NOMO-1 treated with dmso at 0.1 percent for 144 hours (cell line): ENCODE results near the gene SPATA31C1.
"Not testable (repeated sequence)": the region's sequence is repeated elsewhere in the genome, so short reads cannot be mapped to it uniquely, and the experiment has no call there.

Experiments used
- DNase-seq: peaks from one replicate; lab custom pipeline; 2025; ENCODE audit not compliant: unreplicated experiment; lab: John Stamatoyannopoulos, UW

SPATA31C1 gene

DNA sequence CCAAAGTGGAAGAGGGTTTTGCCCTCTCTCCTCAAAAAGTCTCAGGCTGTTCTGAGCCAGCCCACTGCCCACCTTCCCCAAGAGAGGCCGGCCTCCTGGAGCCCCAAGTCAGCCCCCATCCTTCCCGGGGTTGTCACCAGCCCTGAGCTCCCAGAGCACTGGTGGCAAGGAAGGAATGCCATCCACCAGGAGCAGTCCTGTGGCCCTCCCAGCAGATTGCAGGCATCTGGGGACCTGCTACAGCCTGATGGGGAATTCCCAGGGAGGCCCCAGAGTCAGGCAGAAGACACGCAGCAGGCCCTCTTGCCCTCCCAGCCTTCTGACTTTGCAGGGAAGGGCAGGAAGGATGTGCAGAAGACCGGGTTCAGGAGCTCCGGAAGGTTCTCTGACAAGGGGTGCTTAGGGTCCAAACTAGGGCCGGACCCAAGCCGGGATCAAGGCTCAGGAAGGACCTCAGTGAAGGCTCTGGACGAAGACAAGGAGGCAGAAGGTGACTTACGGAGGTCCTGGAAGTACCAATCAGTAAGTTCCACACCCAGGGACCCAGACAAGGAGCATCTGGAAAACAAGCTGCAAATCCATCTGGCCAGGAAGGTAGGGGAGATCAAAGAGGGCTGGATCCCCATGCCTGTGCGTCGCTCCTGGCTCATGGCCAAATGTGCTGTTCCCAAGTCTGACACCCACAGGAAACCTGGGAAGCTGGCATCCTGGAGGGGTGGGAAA, 31.4 kb upstream of the SPATA31C1 start:
- no peak for DNase-seq

DNA sequence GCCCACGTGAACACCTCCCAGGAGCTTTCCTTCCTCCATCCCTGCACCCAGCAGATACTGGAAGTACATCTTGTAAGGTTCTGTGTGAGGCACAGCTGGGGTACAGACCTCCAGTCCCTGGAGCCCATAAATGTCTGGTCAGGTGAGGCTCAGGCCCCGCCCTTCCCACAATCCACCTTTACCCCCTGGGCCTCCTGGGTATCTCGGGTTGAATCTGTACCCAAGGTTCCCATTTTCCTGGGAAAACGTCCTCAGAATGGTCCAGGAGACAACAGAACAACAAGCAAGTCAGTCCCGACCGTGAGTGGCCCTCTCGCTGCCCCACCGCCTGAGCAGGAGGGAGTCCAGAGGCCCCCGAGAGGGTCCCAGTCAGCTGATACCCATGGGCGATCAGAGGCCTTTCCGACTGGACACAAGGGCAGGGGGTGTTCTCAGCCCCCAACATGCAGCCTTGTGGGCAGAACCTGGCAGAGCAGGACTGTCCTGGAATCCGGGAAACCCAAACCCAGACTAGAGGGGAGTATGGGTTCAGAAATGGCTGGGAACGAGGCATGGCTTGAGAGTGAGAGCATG, 30.7 kb upstream of the SPATA31C1 start:
- no peak for DNase-seq

DNA sequence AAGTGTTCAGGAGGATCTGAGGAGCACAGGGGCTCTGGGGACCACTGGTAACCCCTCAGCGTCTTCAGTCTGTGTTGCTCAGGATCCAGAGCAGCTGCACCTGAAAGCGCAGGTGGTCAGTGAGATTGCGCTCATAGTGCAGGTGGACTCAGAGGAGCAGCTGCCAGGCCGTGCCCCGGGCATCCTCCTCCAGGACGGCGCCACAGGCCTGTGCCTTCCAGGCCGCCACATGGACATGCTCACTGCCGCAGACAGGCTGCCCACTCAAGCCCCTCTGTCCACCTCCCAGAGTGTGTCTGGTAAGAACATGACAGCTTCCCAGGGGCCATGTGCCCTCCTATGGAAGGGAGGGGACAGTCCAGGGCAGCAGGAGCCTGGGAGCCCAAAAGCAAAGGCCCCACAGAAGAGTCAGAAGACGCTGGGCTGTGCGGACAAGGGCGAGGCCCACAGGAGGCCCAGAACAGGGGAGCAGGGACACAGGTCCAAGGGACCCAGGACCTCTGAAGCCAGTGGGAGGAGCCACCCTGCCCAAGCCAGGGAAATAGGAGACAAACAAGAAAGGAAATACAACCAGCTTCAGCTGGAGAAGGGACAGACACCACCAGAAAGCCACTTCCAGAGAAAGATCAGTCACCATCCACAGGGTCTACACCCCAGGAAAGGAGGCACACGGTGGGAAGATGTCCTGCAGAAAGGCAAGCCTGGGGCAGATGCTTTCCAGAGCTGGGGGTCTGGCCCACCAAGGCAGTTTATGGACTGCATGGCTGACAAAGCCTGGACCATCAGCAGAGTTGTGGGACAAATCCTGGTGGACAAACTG, 29.9 kb upstream of the SPATA31C1 start:
- no peak for DNase-seq

DNA sequence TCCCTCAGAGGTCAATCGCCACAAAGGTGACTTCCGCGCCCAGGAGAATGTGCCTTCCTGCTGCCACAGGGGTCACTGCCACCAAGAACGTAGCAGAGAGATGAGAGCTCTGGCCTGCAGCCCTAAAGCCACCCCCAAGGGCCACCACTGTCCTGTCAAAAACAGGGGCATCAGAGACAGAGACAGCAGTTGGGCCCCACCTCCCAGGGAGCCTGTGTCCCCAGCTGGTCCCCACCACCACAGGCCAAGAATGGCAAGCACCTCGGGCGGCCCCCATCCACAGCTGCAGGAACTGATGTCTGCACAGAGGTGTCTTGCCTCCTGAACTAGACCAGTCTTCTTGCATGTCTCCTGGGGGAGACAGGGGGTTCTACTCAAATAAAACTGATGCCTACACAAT, 29.3 kb upstream of the SPATA31C1 start:
- no peak for DNase-seq

DNA sequence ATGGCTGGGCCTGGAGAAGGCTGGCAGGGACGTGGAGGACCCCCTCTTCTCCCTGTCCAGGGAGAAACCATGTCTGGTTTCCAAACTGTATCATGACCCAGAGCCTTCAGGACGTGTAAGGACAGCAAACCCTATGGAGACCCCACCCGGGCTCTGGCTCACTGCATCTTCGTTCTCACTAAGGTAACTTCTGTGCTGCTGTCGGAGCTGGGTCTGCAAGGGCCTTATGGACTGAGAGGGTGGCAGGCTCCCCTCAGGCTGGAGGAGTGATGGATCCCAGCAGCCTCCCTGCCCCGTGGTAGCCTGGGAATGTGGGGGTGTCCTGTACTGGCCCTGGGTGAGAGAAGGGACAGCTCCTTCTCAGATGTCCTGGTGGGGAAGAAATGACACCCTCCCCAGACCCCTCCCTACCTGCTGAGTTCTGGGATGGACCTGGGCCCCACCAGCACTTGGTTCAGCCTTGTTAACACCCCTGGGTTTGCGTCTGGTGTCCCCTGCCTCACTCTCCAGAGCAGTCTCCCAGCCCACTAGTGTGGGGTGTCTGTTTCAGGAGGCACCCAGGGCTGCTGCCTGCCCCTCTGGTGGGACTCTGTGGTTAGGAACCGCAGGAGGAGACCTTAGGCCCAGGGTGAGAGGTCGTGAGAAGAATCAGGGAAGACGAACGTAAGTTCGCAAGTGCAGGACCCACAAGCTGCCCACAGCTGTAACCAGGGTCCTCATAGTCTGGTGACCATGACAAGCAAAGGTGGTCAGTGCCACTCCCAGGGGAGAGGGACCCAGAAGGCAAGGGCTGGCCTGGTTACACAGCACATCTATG, 28.5 kb upstream of the SPATA31C1 start:
- no peak for DNase-seq

DNA sequence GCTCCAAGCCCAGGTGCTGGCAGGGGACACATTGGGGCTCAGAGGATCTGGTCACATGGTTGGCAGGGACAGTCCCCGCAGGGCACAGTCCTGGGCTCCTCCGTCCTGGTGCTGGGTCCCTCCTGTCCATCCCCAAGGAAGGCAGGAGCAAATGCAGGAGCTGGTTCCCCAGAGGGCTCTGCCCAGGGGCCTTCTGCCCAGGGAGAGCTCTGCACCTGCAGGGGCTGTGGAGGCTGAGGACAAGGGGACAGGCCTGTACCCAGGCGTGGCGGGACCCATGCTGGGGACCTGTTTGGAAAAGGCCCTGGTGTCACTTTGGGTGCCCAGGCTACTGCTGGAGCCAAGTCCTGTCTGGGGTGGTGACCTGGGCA, 27.9 kb upstream of the SPATA31C1 start:
- no peak for DNase-seq

DNA sequence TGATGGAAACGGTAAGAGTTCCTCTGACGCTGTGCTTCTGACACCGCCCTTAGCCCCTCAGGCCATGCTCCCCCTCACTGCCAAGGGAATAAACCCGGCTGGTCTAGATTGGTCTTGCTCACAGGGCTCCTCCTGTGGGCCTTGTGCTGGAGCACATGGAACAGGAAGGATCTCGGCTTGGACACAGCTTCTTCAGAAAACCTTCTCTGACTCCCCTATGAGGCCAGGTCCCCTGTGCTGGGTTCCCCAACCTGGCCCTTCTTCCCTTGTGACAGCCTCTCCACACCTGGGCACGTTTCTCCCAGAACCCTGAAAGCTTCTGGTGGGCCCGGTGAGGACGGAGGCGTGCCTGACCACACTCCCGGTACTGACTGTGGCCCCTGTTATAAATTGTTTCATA, 26.9 kb upstream of the SPATA31C1 start:
- no peak for DNase-seq

DNA sequence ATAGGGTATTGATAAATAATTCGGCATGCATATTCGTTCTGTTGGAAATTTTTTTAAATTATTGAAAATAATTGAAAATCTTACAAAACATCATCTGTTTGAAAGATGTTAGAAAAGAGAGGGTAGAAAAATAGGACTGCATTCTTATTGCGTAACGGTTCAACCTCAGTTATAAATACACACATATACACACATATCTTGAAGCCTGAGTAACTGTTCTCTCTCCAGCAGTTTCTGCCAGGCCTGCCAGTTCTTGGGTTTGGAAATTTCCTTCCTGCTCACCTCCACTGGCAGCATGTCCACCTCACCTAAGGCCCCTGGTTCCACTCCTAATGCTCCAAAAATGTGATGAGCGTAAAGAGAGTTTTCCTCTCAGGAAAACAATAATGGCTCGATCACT, 26.0 kb upstream of the SPATA31C1 start:
- DNase-seq, result no peak

DNA sequence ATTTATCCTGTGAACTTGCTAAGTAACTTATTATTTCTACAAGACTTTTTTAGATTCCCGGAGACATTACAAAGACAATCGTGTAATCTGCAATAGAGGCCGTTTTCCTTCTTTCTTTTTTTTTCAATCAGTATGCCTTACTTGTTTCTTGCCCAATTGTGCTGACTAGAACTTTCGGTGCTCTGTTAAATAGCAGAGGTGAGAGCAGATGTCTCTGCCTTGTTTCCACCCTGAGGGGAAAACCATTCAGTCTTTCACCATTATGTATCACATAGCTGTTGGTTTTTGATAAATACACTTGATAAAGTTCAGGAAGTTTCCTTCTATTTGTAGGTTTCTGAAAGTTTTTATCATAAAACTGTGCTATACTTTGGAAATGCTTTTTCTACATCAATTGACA, 24.8 kb upstream of the SPATA31C1 start:
- no peak for DNase-seq

DNA sequence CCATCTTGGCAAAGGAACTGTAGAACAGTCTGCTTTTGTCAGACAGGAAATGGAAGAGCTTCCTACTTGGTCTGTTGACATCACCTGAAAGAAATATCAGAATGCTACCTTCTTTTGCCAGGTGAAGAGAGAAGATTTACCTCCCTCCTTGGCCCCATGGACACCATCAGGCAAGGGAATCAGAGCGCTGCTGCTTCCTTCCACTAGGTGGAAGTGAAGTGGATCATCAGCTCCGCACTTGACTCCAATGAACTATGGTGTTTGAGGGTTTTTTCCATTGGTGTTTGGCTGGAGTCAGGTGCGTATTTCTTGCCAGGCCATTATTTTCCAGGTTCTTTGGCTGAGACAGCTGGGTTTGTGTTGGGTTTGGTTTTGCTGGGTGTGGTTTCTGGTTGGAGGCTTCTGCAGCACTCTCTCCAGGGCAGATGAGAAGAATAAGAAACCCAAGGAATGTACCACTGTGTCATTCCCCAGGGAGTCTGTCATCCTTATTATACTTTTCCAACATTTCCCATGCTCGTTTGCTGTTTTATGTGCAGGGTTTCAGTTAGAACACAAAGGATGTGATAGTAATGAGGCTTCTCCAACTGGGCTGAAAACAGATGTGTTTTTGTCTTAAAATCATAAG, 22.6 kb upstream of the SPATA31C1 start:
- DNase-seq, result no peak

DNA sequence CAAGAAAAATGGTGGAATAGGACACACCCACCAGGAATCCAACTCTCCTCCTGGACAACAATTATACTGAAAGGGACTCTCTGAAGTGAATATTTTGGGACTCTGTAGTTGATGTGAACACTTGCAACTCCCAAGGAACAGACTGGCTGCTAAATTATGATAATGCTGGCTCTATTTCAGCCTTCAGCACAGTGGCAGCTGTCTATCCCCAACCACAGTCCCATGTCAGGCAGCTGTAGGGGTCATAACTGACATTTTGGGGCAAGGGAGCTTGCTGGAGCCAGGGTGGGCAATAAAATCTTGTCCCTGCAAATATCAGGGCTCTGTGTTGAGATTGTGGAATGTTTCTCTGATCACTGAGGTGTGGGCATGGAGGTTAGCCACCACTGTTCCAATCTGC, 20.9 kb upstream of the SPATA31C1 start:
- DNase-seq, result no peak

DNA sequence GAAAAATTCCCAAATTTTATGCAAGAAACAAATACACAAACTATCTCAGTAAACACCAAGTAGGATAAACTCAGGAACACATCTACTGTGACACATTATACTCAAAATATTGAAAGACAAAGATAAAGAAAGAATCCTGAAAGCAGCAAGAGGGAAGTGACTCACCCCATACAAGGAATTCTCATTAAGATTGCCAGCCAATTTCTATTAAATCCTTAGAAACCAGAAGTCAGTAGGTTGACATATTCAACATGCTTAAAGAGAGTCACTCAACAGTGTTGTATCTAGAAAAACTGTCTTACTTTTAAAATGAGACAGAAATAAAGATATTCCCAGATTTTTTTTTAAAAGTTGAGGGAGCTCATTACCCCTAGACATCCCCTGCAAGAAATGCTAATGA, 19.6 kb upstream of the SPATA31C1 start:
- DNase-seq, result no peak

DNA sequence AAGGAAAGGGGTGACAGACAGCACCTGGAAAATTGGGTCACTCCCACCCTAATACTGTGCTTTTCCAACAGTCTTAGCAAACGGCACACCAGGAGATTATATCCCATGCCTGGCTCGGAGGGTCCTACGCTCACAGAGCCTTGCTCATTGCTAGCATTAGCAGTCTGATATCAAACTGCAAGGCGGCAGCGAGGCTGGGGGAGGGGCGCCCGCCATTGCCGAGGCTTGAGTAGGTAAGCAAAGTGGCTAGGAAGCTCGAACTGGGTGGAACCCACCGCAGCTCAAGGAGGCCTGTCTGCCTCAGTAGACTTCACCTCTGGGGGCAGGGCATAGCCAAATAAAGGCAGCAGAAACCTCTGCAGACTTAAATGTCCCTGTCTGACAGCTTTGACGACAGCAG, 15.4 kb upstream of the SPATA31C1 start:
- DNase-seq, result not testable (repeated sequence)

DNA sequence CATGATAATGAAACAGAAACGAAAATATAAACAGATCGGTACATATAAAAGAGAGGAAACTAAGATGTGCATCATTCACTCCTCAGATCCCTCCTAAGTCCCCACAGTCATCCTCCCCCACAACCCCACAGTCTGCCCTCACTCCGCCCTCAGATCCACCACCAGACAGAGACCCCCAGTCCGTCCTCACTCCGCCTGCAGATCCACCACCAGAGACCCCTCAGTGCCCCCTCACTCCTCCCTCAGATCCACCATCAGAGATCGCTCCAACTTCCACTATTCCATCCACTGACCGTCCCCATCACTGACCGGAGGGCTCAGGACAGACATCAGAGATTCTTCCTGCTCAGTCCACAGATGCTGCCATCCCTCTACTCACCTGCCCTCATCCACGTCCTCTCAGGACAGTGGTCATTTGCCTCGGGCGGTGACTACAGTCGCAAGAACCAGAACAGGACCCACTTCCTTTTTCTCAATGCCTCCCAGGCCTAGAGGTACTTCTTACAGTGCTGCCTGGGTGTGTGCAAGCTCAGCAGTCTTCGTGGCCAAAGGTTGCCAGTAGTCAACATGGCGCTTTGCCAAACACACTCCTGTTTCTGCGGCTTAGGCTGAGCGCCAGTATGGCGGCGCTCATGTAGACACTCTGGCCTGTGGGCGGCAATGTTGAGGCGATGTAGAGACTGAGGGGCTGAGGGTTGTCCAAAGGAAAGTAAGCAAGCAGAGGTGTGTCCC, 8.3 kb upstream of the SPATA31C1 start:
- no peak for DNase-seq

DNA sequence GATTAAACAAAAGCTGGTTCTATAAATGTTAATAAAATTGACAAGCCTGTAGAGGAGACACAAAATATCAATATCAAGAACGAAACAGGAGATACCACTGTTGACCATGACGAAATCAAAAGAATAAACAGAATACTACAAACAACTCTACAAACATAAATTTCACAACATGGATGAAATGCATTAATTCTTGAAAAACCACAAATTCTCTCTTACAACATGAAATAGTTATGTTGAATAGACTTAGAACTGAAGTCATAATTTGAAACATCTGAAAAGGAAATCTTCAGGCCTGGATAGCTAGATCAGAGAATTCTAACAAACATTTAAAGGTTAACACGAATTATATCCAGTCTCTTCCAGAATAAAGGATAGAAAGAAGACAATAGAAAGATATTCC, 6.9 kb upstream of the SPATA31C1 start:
- no peak for DNase-seq

DNA sequence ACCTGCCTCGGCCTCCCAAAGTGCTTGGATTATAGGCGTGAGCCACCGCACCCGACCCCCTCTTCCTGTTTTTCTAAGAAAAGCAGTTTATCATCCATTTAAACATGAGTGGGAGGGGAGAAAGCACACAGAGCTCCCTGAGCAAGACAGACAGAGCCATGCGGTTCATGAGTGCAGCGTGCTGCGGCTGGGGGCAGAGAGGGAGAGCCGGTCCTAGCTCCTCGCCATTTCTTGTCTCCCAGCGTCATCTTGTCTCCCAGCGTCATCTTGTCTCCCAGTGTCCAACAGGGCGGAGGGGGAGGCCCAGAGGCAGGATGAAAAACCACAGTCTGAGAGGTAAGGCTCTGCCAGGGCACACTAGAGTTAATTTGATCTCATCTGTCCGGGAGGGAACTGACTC, 1.3 kb downstream of the SPATA31C1 start:
- not testable (repeated sequence) for DNase-seq

DNA sequence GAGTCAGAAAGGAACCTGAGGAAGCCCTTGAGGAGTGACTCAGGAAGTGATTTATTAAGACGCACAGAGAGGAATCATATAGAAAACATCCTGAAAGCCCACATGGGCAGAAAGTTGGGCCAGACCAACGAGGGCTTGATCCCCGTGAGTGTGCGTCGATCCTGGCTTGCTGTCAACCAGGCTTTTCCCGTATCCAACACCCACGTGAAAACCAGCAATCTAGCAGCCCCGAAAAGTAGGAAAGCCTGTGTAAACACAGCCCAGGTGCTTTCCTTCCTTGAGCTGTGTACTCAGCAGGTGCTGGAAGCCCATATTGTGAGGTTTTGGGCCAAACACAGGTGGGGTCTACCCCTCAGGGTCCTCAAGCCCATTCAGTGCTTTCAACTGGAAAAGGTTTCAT, 3.8 kb downstream of the SPATA31C1 start:
- DNase-seq, result not testable (repeated sequence)

DNA sequence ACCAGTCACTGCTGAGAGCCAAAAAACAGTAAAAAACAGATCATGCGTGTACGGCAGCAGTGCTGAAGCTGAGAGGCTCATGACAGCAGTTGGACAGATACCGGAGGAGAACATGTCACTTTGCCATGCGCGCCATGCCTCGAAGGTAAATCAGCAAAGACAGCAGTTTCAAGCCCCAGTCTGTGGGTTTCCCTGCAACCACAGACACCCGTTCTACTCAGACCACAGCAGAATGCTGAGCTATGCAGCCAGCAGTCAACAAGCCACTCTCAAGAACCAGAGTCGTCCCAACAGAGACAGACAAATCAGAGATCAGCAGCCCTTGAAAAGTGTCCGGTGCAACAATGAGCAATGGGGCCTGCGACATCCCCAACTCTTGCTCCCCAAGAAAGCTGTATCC, 5.2 kb downstream of the SPATA31C1 start:
- DNase-seq, result not testable (repeated sequence)

DNA sequence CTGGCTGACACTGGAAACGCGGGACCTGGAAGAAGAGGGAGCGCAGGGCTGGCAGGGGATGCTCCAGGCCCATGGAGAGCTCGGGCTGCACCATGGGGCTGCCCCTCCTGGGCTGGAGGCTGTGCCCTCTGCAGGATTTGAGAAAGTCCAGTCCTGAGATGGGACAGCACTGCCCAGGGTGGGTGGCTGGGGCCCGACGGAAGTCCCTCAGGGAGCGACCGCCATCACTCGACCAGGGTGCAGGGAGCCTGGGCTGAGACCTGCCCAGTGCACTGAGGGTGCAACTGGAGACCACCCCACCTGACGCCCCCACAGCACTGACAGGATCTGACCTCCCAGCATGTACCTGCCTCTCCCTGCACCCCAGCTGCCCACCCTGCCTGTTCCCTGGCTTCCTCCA, 7.1 kb downstream of the SPATA31C1 start:
- not testable (repeated sequence) for DNase-seq

DNA sequence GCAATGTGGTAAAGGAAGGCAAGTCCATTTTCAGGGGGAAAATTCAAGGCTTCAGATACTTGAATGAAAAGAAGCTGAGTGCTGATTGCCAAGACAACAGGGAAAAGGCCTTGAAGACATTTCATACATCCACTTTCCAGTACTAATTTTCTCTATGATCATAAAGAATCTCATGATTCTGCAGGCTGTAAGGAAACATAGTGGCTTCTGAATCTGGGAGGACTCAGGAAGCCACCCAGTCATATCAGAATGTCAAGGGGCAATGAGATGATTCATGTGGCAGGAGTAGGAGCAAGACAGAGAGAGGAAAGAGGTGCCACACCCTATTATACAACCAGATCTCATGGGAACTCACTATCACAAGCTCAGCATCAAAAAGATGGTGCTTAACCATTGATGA, 11.4 kb downstream of the SPATA31C1 start:
- DNase-seq, result not testable (repeated sequence)
